Right kidney (tissue), 1 donor: ENCODE data around the gene TUBB4B.
A peak's percentile ranks its signal among the peaks of the same experiment; 100 is the strongest.

Source experiments
- DNase-seq: peaks from one replicate; pipeline ENCODE4 v3.0.0-alpha.2; 2016

Gene TUBB4B

GRCh38 chr9:137270929-137271695 lies 30.0 kb downstream of the TUBB4B start:
- no peak for DNase-seq

GRCh38 chr9:137271696-137272076 lies 30.6 kb downstream of the TUBB4B start:
- no peak for DNase-seq

GRCh38 chr9:137272241-137273094 lies 31.4 kb downstream of the TUBB4B start:
- DNase-seq = no peak

GRCh38 chr9:137273095-137273490 lies 32.0 kb downstream of the TUBB4B start:
- DNase-seq = no peak

GRCh38 chr9:137273611-137274320 lies 32.7 kb downstream of the TUBB4B start:
- no peak for DNase-seq

- DNase-seq = no peak
Observed at GRCh38 chr9:137275203-137275587, 34.1 kb downstream of the TUBB4B start.

GRCh38 chr9:137275588-137276472 lies 34.7 kb downstream of the TUBB4B start:
- DNase-seq = no peak

- peak; percentile 65 for DNase-seq
Observed at GRCh38 chr9:137276473-137277328, 35.6 kb downstream of the TUBB4B start.

- peak; percentile 75 for DNase-seq
Observed at GRCh38 chr9:137277329-137278041, 36.4 kb downstream of the TUBB4B start, which contains the start of gene TOR4A. Gene TOR4A, plus strand, starts transcription at chr9:137277726. Its CDS starts 964 bp downstream, at chr9:137278690.

- no peak for DNase-seq
Observed at GRCh38 chr9:137278061-137278701, 37.1 kb downstream of the TUBB4B start.

GRCh38 chr9:137278721-137279711 lies 37.9 kb downstream of the TUBB4B start:
- DNase-seq = peak; percentile 51

- DNase-seq = peak; percentile 18
Observed at GRCh38 chr9:137279741-137280473, 38.8 kb downstream of the TUBB4B start.

GRCh38 chr9:137280474-137281344 lies 39.6 kb downstream of the TUBB4B start:
- peak; percentile 69 for DNase-seq

GRCh38 chr9:137281345-137282116 lies 40.4 kb downstream of the TUBB4B start:
- no peak for DNase-seq

GRCh38 chr9:137286975-137287383 lies 45.9 kb downstream of the TUBB4B start:
- peak; percentile 10 for DNase-seq

GRCh38 chr9:137293094-137293481 lies 52.0 kb downstream of the TUBB4B start:
- peak; percentile 23 for DNase-seq
